ENCODE measurements around the gene CRACR2B.

CRACR2B gene

GRCh38 chr11:839875-840617, 12.3 kb downstream of the CRACR2B start:
- no peak for DNase-seq

GRCh38 chr11:841981-842369, 14.3 kb downstream of the CRACR2B start:
- no peak for DNase-seq

GRCh38 chr11:842370-843002, 14.8 kb downstream of the CRACR2B start, which contains the start of the genes POLR2L and TSPAN4:
Gene POLR2L, minus strand, starts transcription at chr11:842529. Its CDS starts 21 bp downstream, at chr11:842508.
Gene TSPAN4, plus strand, starts transcription at chr11:842852. Its CDS starts 7,453 bp downstream, at chr11:850305.
- peak; percentile 71 to 88 for DNase-seq

GRCh38 chr11:843086-843734, 15.5 kb downstream of the CRACR2B start:
- DNase-seq, result no peak

GRCh38 chr11:843818-844692, 16.3 kb downstream of the CRACR2B start:
- DNase-seq, result peak in 1 of 2 donors; percentile 56

- DNase-seq, result peak; percentile 28 to 60
These were observed 17.2 kb downstream of the CRACR2B start for GRCh38 chr11:844693-845644.

- DNase-seq, result no peak
These were observed 18.3 kb downstream of the CRACR2B start for GRCh38 chr11:845872-846495.

- DNase-seq, result no peak
These were observed 18.9 kb downstream of the CRACR2B start for GRCh38 chr11:846496-847098.

- no peak for DNase-seq
These were observed 20.2 kb downstream of the CRACR2B start for GRCh38 chr11:847876-848275.

- peak in 1 of 2 donors; percentile 61 for DNase-seq
These were observed 20.7 kb downstream of the CRACR2B start for GRCh38 chr11:848380-848931.

- no peak for DNase-seq
These were observed 21.5 kb downstream of the CRACR2B start for GRCh38 chr11:849104-849824.

GRCh38 chr11:849951-850774, 22.4 kb downstream of the CRACR2B start:
- no peak for DNase-seq

- DNase-seq, result no peak
These were observed 23.4 kb downstream of the CRACR2B start for GRCh38 chr11:850775-851763.

- DNase-seq, result no peak
These were observed 25.0 kb downstream of the CRACR2B start for GRCh38 chr11:852762-853161.

GRCh38 chr11:853682-854448, 26.1 kb downstream of the CRACR2B start:
- no peak for DNase-seq

GRCh38 chr11:854601-855329, 27.0 kb downstream of the CRACR2B start:
- no peak for DNase-seq
